Measurements from ENCODE around the gene GOLGA8O. TPM values are rescaled to one million over a fixed set of nuclear protein-coding genes. Genes with fewer than 3 reads are reported as not detected.
"Not testable (repeated sequence)": the region's sequence is repeated elsewhere in the genome, so short reads cannot be mapped to it uniquely, and the experiment has no call there.

Gene GOLGA8O, protein sequence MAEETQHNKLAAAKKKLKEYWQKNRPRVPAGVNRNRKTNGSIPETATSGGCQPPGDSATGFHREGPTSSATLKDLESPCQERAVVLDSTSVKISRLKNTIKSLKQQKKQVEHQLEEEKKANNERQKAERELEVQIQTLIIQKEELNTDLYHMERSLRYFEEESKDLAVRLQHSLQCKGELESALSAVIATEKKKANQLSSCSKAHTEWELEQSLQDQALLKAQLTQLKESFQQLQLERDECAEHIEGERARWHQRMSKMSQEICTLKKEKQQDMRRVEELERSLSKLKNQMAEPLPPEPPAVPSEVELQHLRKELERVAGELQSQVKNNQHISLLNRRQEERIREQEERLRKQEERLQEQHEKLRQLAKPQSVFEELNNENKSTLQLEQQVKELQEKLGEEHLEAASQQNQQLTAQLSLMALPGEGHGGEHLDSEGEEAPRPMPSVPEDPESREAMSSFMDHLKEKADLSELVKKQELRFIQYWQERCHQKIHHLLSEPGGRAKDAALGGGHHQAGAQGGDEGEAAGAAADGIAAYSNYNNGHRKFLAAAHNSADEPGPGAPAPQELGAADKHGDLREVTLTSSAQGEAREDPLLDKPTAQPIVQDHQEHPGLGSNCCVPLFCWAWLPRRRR
- total RNA-seq (0.33 TPM), polyA plus RNA-seq (0.21 TPM)
- long read RNA-seq, donor 1 = 0 reads
- long read RNA-seq, donor 2 = 0 reads
- long read RNA-seq, donor 3 = 0 reads
- long read RNA-seq, donor 4 = 0 reads
- long read RNA-seq, donor 5 = 0 reads
- long read RNA-seq, donor 6 = 0 reads
- long read RNA-seq, donor 7 = 0 reads
- long read RNA-seq, donor 8 = 0 reads
- long read RNA-seq, donor 9 = 0 reads
- long read RNA-seq, donor 10 = 0 reads

DNA sequence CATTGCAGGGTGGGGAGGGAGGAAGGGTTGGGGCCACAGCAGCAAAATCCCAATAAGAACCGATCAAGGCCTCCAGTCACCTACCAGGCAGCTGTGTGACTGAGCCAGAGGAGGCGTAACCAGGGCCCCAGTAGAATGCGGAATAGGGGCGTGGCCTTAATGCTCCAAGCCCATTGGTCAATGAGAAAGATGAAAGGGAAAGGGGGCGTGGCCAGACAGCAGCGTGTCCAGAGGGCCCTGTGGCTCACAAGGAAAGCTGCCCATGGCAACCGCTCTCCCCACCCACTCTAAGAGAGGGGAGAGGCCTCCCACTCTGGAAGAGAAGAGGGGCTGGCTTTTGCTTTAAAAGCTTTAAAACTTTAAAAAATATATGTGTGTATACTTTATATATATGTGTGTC, at the start of gene GOLGA8O:
TSS of gene GOLGA8O (minus strand) at position 101 of the 400 bp plus-strand sequence. CDS start at position 3, 98 bp downstream.
- H3K27me3 ChIP-seq (ENCODE audit: control insufficient read depth in 2 of 2, insufficient read depth in 1 of 2, low read length in 1 of 2); H3K4me1 ChIP-seq (ENCODE audit: control insufficient read depth in 2 of 2, insufficient read depth in 2 of 2, low read length in 2 of 2); H3K4me3 ChIP-seq (ENCODE audit: low read length in 2 of 2); H3K9me3 ChIP-seq (ENCODE audit: control insufficient read depth in 2 of 2, insufficient read depth in 1 of 2, low read length in 1 of 2); DNase-seq (ENCODE audit: low read depth in 6 of 9, low spot score in 9 of 9); H3K27ac ChIP-seq (ENCODE audit: low read depth in 1 of 2, low read length in 1 of 2); H3K36me3 ChIP-seq (ENCODE audit: control insufficient read depth in 2 of 2, insufficient read depth in 2 of 2, low read length in 1 of 2): not testable (repeated sequence)
- no CpG with 5 or more reads among the region's 7 CpGs for WGBS

DNA sequence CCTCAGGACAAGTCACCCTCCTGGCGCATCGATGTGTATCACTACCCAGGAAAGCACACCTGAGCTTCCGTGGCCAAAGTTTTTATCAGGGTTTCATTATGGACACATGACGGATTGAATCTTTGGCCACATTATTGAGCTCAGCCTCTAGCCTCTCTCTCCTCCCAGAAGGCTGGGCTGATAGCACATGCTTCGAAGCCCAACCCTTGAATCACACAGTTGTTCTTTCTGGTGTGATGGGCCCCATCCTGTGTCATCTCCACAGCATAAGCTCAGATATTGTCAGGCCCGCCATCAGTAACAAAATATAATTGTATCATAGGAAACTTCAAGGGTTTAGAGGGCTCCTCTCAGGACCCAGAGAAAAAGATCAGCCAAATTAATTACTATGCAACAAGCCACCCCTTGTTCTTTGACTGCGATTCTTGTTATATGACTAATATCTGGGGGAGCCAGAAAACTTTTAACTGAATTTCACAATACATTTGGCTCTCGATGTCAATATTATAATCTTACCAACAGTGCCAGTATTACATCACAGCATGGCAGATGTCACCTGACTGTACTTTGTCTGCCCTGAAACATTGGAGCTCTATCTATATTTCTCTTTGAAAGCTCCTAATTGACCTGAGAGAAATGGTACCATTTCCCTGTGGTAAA, 48.8 kb upstream of the GOLGA8O start:
- not testable (repeated sequence) for H3K27me3 ChIP-seq (ENCODE audit: control insufficient read depth in 2 of 2, insufficient read depth in 1 of 2, low read length in 1 of 2); H3K27ac ChIP-seq (ENCODE audit: low read depth in 1 of 2, low read length in 1 of 2); H3K4me3 ChIP-seq (ENCODE audit: low read length in 2 of 2); DNase-seq (ENCODE audit: low read depth in 6 of 9, low spot score in 9 of 9); H3K4me1 ChIP-seq (ENCODE audit: control insufficient read depth in 2 of 2, insufficient read depth in 2 of 2, low read length in 2 of 2); H3K36me3 ChIP-seq (ENCODE audit: control insufficient read depth in 2 of 2, insufficient read depth in 2 of 2, low read length in 1 of 2); H3K9me3 ChIP-seq (ENCODE audit: control insufficient read depth in 2 of 2, insufficient read depth in 1 of 2, low read length in 1 of 2)
- no CpG with 5 or more reads among the region's 8 CpGs for WGBS

DNA sequence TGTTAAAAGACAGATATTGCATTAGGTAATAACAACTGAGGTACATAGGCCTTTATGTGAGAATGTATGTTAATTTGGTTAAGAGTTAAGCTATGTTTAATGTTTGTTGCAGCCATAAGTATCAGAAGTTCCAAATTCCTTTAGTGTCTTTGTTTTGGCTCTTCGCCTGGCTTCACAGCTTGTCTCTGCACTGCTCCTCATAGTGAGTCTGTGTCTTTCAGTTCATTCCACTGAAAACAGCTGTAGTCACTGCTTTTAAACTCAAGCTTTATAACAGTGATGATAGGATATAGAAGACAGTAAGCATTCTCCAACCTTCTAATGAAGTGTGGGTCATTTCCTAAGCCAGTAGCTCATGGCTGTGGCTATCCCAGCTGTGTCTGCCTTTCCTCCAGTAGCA, 47.5 kb upstream of the GOLGA8O start:
- not testable (repeated sequence) for DNase-seq (ENCODE audit: low read depth in 6 of 9, low spot score in 9 of 9); H3K27me3 ChIP-seq (ENCODE audit: control insufficient read depth in 2 of 2, insufficient read depth in 1 of 2, low read length in 1 of 2); H3K27ac ChIP-seq (ENCODE audit: low read depth in 1 of 2, low read length in 1 of 2); H3K4me1 ChIP-seq (ENCODE audit: control insufficient read depth in 2 of 2, insufficient read depth in 2 of 2, low read length in 2 of 2); H3K9me3 ChIP-seq (ENCODE audit: control insufficient read depth in 2 of 2, insufficient read depth in 1 of 2, low read length in 1 of 2); H3K4me3 ChIP-seq (ENCODE audit: low read length in 2 of 2); H3K36me3 ChIP-seq (ENCODE audit: control insufficient read depth in 2 of 2, insufficient read depth in 2 of 2, low read length in 1 of 2)
- 96% methylated on average over 1 of the region's 1 CpG for WGBS

DNA sequence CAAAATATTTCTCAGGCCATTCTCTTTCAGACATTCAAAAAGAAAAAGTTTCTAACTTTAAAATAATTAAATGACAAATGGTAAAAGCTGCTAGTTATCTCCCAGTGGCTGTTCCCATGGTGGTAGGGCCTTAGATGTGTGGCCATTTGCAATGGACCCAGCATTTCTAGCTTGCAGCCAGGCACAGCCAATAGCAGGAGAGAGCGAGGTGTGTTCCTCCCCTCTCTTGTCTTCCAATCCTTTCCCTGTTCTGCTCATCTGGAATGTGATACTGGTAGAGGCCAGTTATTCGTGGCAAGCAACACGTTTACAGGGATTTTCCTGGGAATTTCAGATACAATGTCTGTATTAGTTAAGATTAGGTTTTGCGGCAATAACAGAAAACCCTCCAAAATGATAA, 37.3 kb upstream of the GOLGA8O start:
- H3K4me3 ChIP-seq (ENCODE audit: low read length in 2 of 2); H3K9me3 ChIP-seq (ENCODE audit: control insufficient read depth in 2 of 2, insufficient read depth in 1 of 2, low read length in 1 of 2); H3K4me1 ChIP-seq (ENCODE audit: control insufficient read depth in 2 of 2, insufficient read depth in 2 of 2, low read length in 2 of 2); H3K27me3 ChIP-seq (ENCODE audit: control insufficient read depth in 2 of 2, insufficient read depth in 1 of 2, low read length in 1 of 2); DNase-seq (ENCODE audit: low read depth in 6 of 9, low spot score in 9 of 9); H3K27ac ChIP-seq (ENCODE audit: low read depth in 1 of 2, low read length in 1 of 2); H3K36me3 ChIP-seq (ENCODE audit: control insufficient read depth in 2 of 2, insufficient read depth in 2 of 2, low read length in 1 of 2): not testable (repeated sequence)
- WGBS = no CpG with 5 or more reads among the region's 4 CpGs

DNA sequence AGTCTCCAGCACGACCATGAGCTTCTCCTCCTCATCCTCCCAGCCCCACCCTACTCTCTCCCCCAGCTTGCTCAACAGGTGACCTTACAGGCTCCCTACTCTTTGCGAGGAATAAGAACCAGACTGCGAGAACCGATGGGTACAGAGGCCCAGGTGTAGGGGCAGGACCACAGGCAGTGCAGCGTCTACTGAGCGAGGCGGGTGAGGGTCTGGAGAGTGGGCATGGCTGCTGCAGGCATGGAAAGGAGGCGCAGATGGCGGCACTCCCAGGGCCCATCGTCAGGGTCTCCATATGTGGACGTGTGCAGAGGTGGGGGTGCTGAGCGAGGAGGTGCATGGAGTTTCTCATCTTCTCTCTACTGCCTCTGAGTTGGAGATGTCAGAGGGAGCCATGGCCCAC, 31.0 kb upstream of the GOLGA8O start:
- 94% methylated on average over 10 of the region's 12 CpGs for WGBS
- H3K27ac ChIP-seq (ENCODE audit: low read depth in 1 of 2, low read length in 1 of 2); H3K36me3 ChIP-seq (ENCODE audit: control insufficient read depth in 2 of 2, insufficient read depth in 2 of 2, low read length in 1 of 2); H3K9me3 ChIP-seq (ENCODE audit: control insufficient read depth in 2 of 2, insufficient read depth in 1 of 2, low read length in 1 of 2); H3K27me3 ChIP-seq (ENCODE audit: control insufficient read depth in 2 of 2, insufficient read depth in 1 of 2, low read length in 1 of 2); H3K4me1 ChIP-seq (ENCODE audit: control insufficient read depth in 2 of 2, insufficient read depth in 2 of 2, low read length in 2 of 2); H3K4me3 ChIP-seq (ENCODE audit: low read length in 2 of 2); DNase-seq (ENCODE audit: low read depth in 6 of 9, low spot score in 9 of 9): not testable (repeated sequence)

DNA sequence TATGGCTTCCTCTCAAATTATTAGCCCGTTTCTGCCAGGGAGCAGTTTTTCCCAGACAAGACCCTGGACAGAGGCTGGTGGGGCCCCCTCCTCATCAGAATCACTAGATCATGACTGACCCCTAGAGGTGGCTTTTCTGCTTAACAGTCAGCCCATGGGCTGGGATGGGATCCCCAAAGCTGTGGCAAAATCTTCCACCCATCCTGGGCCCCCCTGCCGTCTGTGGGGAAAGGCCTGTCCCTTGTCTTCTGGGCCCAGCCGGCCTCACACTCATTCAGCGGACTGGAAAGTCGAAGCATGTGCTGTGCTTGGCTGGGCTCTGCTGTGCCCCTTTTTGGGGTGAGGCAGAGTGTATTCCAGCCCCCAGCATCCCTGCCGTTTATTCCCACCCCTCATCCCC, 27.9 kb upstream of the GOLGA8O start:
- not testable (repeated sequence) for H3K9me3 ChIP-seq (ENCODE audit: control insufficient read depth in 2 of 2, insufficient read depth in 1 of 2, low read length in 1 of 2); H3K27me3 ChIP-seq (ENCODE audit: control insufficient read depth in 2 of 2, insufficient read depth in 1 of 2, low read length in 1 of 2); H3K36me3 ChIP-seq (ENCODE audit: control insufficient read depth in 2 of 2, insufficient read depth in 2 of 2, low read length in 1 of 2); H3K4me3 ChIP-seq (ENCODE audit: low read length in 2 of 2); H3K27ac ChIP-seq (ENCODE audit: low read depth in 1 of 2, low read length in 1 of 2); H3K4me1 ChIP-seq (ENCODE audit: control insufficient read depth in 2 of 2, insufficient read depth in 2 of 2, low read length in 2 of 2); DNase-seq (ENCODE audit: low read depth in 6 of 9, low spot score in 9 of 9)
- WGBS = 49% methylated on average over 4 of the region's 6 CpGs

DNA sequence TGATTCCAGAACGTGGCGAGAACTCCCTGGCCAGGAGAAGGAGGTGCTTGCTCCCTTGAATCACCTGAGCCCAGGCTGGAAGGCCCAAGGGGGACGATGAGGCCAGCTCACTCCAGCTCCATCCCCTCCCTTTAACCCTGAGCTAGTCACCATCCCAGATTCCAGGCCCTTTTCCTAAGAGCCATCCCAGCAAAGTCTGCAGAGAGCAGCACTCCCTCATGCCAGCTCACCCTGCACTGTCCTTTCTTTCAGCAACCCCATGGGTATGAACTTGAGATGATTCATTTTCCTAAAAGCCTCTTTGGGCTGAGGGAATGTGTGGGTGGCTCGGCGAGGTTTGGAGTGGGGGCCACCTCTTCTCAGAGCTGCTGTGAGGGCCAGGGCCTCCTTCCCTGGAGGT, 26.2 kb upstream of the GOLGA8O start:
- H3K27ac ChIP-seq (ENCODE audit: low read depth in 1 of 2, low read length in 1 of 2); H3K9me3 ChIP-seq (ENCODE audit: control insufficient read depth in 2 of 2, insufficient read depth in 1 of 2, low read length in 1 of 2); H3K36me3 ChIP-seq (ENCODE audit: control insufficient read depth in 2 of 2, insufficient read depth in 2 of 2, low read length in 1 of 2); H3K4me1 ChIP-seq (ENCODE audit: control insufficient read depth in 2 of 2, insufficient read depth in 2 of 2, low read length in 2 of 2); H3K4me3 ChIP-seq (ENCODE audit: low read length in 2 of 2); DNase-seq (ENCODE audit: low read depth in 6 of 9, low spot score in 9 of 9); H3K27me3 ChIP-seq (ENCODE audit: control insufficient read depth in 2 of 2, insufficient read depth in 1 of 2, low read length in 1 of 2): not testable (repeated sequence)
- no CpG with 5 or more reads among the region's 5 CpGs for WGBS

DNA sequence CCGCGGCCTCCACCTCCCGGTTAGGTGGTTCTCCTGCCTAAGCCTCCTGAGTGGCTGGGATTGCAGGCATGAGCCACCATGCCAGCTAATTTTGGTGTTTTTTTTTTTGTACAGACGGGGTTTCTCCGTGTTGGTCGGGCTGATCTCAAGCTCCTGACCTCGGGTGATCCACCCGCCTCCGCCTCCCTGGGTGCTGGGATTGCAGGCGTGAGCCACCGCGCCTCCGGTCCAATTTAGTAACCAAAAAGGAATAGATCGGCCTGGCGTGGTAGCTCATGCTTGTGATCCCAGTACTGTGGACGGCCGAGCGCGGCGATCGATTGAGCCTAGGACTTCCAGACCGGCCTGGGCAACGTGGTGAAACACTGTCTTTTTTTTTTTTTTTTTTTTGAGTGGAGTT, 12.6 kb upstream of the GOLGA8O start:
- H3K27ac ChIP-seq (ENCODE audit: low read depth in 1 of 2, low read length in 1 of 2); DNase-seq (ENCODE audit: low read depth in 6 of 9, low spot score in 9 of 9): not testable (repeated sequence)
- 98% methylated on average over 18 of the region's 23 CpGs for WGBS

DNA sequence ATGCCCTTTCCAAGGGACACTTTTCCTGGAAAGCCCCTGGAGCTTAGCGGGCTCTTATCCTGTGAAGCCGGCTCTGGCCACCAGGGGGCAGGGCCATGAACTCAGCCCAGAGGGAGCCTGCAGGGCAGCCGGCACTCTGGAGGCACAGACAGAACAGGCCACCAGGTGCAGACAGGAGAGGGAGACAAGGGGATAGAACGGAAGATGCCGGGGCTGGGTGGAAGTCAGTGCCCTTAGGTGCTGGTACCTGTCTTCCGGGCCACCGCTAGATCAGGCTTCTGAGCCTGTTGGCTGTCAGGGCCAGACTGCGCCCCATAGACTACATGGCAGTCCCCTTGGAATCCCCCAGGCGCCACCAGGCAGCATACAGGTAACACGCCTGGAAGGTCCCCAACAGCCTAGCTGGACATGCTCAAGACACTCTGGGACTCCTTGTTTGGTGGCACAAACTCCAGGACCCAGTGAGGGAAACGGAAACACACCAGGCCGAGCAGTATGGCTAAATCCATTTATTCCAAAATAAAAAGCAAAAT, 14.9 kb downstream of the GOLGA8O start:
- not testable (repeated sequence) for H3K4me1 ChIP-seq (ENCODE audit: control insufficient read depth in 2 of 2, insufficient read depth in 2 of 2, low read length in 2 of 2); H3K9me3 ChIP-seq (ENCODE audit: control insufficient read depth in 2 of 2, insufficient read depth in 1 of 2, low read length in 1 of 2); H3K27me3 ChIP-seq (ENCODE audit: control insufficient read depth in 2 of 2, insufficient read depth in 1 of 2, low read length in 1 of 2); H3K4me3 ChIP-seq (ENCODE audit: low read length in 2 of 2); DNase-seq (ENCODE audit: low read depth in 6 of 9, low spot score in 9 of 9); H3K36me3 ChIP-seq (ENCODE audit: control insufficient read depth in 2 of 2, insufficient read depth in 2 of 2, low read length in 1 of 2); H3K27ac ChIP-seq (ENCODE audit: low read depth in 1 of 2, low read length in 1 of 2)
- 26% methylated on average over 5 of the region's 12 CpGs for WGBS

More for the DNA sequence above, 12.6 kb upstream of the GOLGA8O start:
- not testable (repeated sequence) for H3K27me3 ChIP-seq (ENCODE audit: control insufficient read depth in 2 of 2, insufficient read depth in 1 of 2, low read length in 1 of 2); H3K4me3 ChIP-seq (ENCODE audit: low read length in 2 of 2); H3K36me3 ChIP-seq (ENCODE audit: control insufficient read depth in 2 of 2, insufficient read depth in 2 of 2, low read length in 1 of 2); H3K9me3 ChIP-seq (ENCODE audit: control insufficient read depth in 2 of 2, insufficient read depth in 1 of 2, low read length in 1 of 2); H3K4me1 ChIP-seq (ENCODE audit: control insufficient read depth in 2 of 2, insufficient read depth in 2 of 2, low read length in 2 of 2)

Data from thymus (tissue), 14 donors.